ENCODE results near the gene PTS. TPM values are rescaled to one million over a fixed set of nuclear protein-coding genes. Genes with fewer than 3 reads are reported as not detected.
"Not testable (repeated sequence)": the region's sequence is repeated elsewhere in the genome, so short reads cannot be mapped to it uniquely, and the experiment has no call there.

Gene PTS
- total RNA-seq, 6 donors from 2014 or later, result 15.0 to 26.5 (median 21.2) TPM

- Histone ChIP-seq H3K27ac (no peak overlapping the region), H3K4me1 (no peaks in the 10 kb centered on the region), H3K4me3 (no peak overlapping the region), H3K36me3 (no peaks in the 10 kb centered on the region), H3K9me3 (no peaks in the 10 kb centered on the region), H3K27me3 (no peaks in the 10 kb centered on the region)
- WGBS, 2 donors, result 26 to 34% methylated on average over 2 of the region's 2 CpGs
- DNase-seq (no peak), ATAC-seq (ENCODE audit: low FRiP score in 2 of 2) (peak in 1 of 2 donors; percentile 82)
- TF ChIP-seq POLR2A (IDR thresholded peaks at IDR 0.05) (no peak), CTCF (IDR thresholded peaks at IDR 0.05) (no peak), POLR2AphosphoS5 (IDR thresholded peaks at IDR 0.05) (no peak), EP300 (IDR thresholded peaks at IDR 0.05) (no peak)
Observed at GRCh38 chr11:112195951-112196351, 30.3 kb upstream of the PTS start.

- Histone ChIP-seq H3K36me3 (no peaks in the 10 kb centered on the region), H3K4me3 (no peak overlapping the region), H3K9me3 (no peaks in the 10 kb centered on the region), H3K27ac (no peak overlapping the region), H3K4me1 (no peaks in the 10 kb centered on the region), H3K27me3 (no peaks in the 10 kb centered on the region)
- ATAC-seq (ENCODE audit: low FRiP score in 2 of 2) (no peak), DNase-seq (no peak)
- no peak for TF ChIP-seq POLR2A (IDR thresholded peaks at IDR 0.05)
- no peak for TF ChIP-seq CTCF (IDR thresholded peaks at IDR 0.05)
- TF ChIP-seq EP300 (IDR thresholded peaks at IDR 0.05), result no peak
- TF ChIP-seq POLR2AphosphoS5 (IDR thresholded peaks at IDR 0.05), result no peak
- 95 to 100% methylated on average over 2 of the region's 2 CpGs for WGBS, 2 donors
Observed at GRCh38 chr11:112196519-112197087, 29.6 kb upstream of the PTS start.

- not testable (repeated sequence) for H3K36me3 ChIP-seq; H3K4me3 ChIP-seq; H3K27me3 ChIP-seq; DNase-seq; H3K27ac ChIP-seq; ATAC-seq (ENCODE audit: low FRiP score in 2 of 2); H3K4me1 ChIP-seq; H3K9me3 ChIP-seq
- WGBS, 2 donors, result 82% methylated on average over 4 of the region's 4 CpGs
Observed at GRCh38 chr11:112199101-112199500, 27.1 kb upstream of the PTS start.

- Histone ChIP-seq H3K27ac (no peak overlapping the region), H3K27me3 (no peaks in the 10 kb centered on the region), H3K36me3 (no peaks in the 10 kb centered on the region), H3K4me1 (no peaks in the 10 kb centered on the region), H3K4me3 (no peak overlapping the region), H3K9me3 (no peaks in the 10 kb centered on the region)
- ATAC-seq (ENCODE audit: low FRiP score in 2 of 2) (no peak), DNase-seq (no peak)
- 24 to 25% methylated on average over 2 of the region's 2 CpGs for WGBS, 2 donors
- no peak for TF ChIP-seq POLR2A (IDR thresholded peaks at IDR 0.05)
Observed at GRCh38 chr11:112200252-112200651, 26.0 kb upstream of the PTS start.

GRCh38 chr11:112206071-112206470 is 20.2 kb upstream of the PTS start:
- 87 to 95% methylated on average over 14 to 23 of the region's 23 CpGs for WGBS, 2 donors
- H3K4me3 ChIP-seq, result no peak overlapping the region

More at GRCh38 chr11:112206071-112206470, 20.2 kb upstream of the PTS start:
- ATAC-seq (ENCODE audit: low FRiP score in 2 of 2), result no peak
- no peak overlapping the region for H3K27ac ChIP-seq
- DNase-seq, result peak in 1 of 2 donors; percentile 82
- H3K4me1 ChIP-seq, result no peaks in the 10 kb centered on the region
- no peaks in the 10 kb centered on the region for H3K27me3 ChIP-seq
- H3K9me3 ChIP-seq, result no peaks in the 10 kb centered on the region
- no peak for TF ChIP-seq CTCF (IDR thresholded peaks at IDR 0.05)
- no peak for TF ChIP-seq EP300 (IDR thresholded peaks at IDR 0.05)
- no peak for TF ChIP-seq POLR2A (IDR thresholded peaks at IDR 0.05)
- no peak for TF ChIP-seq POLR2AphosphoS5 (IDR thresholded peaks at IDR 0.05)
- H3K36me3 ChIP-seq, result no peaks in the 10 kb centered on the region

Data from upper lobe of left lung (tissue), 6 donors.